CD4-positive, alpha-beta T cell treated with Interleukin-17A for 4 hours (primary cell): ENCODE data around the gene GRB10.
A peak's percentile ranks its signal among the peaks of the same experiment; 100 is the strongest.
"Not testable (repeated sequence)": the region's sequence is repeated elsewhere in the genome, so short reads cannot be mapped to it uniquely, and the experiment has no call there.

Experiments
- DNase-seq: peaks from one replicate; pipeline ENCODE4 v3.0.0-alpha.2; 2020; ENCODE audit warnings: mixed read lengths

GRB10 gene

DNA sequence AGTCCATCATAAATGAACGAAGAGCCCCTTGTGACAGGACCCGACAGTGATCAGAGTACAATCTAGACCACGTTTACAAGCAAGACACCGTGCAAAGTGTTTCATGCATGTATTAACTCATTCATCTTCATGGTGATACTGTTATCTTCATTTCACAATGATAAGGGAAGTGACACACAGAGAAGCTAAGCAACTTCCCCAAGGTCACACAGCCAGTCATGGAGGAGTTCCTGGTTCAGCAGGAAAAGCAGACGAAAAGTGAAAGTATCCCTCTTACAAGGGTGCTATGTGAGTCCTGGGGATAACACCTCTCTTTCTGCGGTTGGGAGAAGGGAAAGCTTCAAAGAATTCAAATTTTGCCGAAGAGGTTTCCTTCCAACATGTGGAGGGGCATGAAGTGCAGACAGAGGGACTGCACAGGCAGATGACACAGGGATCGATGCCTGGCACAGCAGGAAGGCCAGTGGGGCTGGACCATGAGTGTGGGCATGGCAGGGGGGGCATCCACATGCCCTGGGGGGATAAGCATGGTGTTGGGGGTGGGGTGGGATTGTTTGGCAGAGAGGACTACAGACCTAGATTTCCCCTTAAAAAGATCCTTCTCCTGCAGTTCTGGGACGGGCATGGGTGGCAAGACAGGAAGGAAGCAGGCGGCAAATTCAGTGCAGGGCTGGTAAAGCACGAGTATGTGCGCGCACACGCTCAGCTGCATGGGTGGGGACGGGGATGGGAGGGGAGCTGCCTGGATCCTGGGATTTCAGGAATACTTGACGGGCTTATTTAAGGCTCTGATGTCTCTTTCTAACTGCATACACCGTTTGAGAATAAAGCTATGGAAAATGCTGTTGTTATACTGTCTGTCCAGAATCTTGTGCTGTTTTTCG lies 184.0 kb downstream of the GRB10 start:
- DNase-seq, result no peak

DNA sequence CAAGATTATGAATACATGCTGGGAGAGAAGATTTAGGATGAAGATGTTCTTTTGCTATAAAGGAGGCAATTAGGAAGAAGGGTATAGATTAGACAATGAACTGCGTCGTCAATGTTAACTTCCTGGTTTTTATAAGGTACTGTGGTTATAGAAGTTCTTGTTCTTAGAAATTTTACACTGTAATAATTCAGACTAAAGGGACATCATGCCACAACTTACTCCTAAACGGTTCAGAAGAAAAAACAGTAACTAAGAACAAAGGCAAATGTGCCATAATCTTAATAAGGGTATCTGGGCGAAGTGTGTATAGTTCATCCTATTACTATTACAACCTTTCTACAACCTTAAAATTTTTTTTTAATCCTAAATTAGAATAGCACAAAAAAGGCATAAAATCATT lies 186.2 kb downstream of the GRB10 start:
- DNase-seq, result no peak

DNA sequence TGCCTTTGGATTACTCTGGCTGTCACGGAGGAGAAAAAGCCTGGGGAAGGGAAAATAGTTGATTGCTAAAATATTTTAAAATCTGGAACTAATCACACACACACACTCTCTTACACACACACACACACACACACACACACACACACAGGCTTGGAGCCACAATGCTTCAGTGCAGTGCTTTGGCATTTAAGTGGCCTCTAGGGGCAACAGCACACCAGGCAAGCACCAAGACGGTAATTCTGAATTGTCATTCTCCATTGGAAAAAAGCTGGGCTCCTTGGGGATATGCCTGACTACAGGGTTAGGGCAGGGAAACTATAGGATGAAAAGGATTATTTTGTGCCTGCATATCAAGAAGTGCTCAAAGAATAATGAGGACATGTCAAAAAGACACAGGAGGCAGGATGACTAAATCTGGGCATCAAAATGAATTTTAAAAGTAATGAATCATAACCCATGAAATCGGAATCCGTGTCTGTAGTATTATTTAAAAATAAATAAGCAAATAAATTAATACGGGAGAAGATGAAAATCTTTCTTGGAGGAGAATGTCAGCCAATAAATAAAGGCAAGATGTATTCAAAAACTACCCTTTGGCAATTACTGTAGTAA lies 187.1 kb downstream of the GRB10 start:
- DNase-seq, result peak; percentile 30

DNA sequence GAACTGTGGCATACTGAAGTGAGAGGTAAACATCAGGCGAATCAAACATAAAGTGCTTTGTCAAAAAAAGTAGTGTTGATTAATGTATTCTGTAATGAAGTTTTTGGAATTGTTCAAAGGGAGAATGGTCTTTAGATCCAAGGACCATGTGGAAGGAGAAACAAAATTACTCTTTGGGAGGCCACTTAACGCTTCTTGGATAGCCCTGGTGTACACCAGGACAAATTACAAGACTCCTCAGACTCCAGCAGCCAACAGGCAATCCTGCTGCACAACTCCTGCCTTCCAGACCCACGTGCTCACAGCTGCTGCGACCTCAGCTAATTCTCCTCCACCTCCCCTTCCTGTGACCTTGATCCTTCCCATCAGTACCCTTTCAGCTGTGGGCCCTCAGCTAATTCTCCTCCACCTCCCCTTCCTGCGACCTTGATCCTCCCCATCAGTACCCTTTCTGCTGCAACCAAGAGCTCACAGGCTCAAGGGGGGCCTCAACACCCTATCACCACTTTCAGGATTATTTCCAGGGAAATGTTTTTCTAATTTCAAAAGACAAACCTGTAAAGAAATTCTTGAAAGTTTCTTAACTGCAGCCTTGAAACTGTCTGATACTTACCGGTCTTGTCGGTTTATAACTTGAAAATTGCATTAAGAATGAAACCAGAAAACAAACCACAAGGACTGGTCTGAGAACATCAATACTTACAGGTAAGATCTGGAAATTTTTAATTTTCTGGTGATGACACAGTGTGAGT lies 187.8 kb downstream of the GRB10 start:
- DNase-seq, result no peak

DNA sequence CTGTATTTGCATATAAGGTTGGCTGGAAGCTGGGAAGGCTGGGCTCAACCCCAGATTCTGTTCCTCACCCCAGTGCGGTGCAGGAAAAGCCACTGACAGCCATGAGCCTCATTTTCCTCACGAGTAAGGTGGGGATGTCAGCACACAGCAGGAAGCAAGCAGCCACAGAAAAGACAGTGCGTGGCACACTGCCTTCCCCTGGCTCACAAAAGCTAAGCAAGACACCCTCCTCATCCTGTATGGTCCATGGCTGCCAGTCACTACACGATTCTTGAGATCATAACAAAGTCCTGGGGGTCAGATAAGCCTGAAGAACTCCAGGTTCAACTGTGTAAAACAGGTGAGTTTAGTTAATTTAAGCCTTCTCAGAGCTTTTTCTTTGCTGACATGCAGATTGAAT lies 188.6 kb downstream of the GRB10 start:
- peak; percentile 8 for DNase-seq

DNA sequence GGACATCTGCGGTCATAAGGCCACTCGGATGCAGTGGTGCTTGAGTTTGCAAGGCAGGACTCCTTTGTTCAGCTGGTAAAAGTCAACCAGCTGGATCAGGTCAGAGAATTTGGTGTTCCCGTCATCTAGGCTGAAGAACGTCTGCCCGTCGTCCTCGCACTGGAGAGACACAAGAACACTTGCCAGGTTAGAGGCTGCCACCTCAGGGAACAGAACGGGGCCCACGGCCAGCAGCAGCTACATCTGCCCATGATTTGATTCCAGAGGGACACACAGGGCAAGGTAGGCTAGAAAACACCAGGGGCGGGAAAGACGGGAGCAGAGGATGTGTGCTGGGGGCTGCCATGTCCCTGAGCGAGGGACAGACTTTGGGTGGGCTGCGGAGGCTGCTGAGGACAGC lies 189.8 kb downstream of the GRB10 start:
- DNase-seq, result no peak

DNA sequence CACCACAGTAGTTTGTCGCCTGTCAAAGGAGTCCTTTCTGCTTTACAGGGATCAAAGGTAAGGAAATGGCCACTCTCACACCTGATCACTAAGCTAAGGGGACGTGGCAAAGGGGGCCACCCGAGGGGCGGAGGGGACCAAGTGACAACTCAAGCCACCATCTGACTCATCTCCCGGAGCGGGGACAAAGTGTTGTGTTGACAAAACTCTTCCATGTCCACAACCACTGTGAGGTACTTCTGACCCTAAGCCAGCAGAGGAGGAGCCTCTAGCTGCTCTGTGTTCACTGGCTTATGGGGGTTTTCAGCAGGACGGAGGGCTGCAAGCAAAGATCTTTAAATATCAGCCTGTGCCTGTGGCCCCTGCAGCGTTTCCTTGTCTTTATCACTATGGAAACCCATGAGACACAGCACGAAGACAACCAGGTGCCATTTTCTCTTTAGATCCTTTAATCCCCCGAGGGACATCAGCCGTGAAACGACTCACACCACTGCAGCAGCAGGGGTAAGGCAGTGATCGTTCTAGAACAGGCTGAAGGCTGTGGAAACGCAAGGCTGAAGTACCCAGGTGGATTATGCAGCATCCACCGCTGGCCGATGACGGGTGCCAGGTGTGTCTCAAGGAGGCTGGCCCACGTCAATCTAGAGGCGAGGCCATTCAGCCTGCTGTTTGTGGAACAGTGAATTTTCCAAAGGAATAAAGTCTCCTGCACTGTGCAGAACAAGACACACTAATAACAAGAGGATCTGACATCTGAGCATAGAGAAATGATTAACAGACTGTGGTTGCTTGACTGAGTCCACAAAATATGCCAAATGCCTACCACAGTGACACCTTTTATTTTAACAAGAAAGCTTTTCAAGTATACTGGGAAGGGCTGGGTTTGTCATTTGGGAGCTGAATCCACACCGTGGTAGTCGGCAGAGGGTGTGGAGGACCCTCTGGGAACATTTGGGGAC lies 190.9 kb downstream of the GRB10 start:
- no peak for DNase-seq

DNA sequence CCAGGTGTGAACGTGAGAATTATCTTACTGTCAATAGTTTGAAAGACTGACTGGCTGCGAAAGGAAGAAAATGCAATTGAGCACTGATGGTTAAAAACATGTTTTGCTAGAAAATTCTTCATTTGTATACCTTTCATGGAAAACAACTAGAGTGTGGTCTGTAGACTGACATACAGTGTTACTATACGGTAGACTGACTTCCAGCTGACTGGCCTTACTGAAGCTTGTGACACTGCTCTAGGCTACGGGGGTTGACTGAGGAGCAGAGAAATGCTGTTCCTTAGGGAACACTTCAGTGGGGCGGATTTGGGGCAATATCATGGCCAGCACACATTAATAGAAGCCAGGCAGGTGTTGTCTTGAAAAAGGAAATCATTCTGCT lies 191.6 kb downstream of the GRB10 start:
- no peak for DNase-seq

DNA sequence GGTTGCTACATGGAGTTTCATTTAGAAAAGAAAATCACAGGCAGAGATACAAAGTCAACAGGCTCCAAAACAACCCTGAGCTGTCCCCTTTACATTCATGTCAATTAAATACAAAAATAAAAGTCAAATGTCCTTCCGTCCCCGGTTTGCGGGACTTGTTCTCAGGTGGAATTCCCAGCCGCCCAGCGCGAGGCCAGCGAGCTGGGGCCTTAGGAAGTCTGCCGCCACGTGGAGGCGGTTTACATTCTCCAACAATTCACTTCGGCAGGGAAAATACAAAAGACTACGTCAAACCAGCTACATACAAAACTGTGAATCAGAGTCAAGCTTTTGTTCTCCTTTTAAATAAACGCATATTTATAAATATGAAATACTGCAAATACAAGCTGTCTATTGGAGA lies 192.2 kb downstream of the GRB10 start:
- no peak for DNase-seq

DNA sequence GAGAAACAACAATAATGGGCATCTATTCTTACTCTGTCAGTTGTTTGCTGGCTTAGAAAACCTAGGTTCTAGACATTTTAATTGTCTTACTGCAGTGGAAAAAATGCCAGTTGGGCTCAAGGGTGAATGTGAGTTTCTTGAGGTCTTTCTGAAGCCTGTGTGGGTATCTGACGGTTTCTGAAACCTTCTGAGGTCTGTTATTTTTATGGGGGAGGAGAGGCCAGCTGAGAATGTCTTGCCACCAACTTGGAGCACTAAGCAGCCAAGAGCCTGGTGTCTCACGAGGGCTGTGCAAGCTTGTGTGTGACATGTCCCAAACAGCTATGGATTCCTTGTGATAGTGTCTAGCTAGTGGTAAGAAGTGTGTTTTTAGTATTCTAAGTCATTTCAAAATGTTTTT lies 193.3 kb downstream of the GRB10 start:
- DNase-seq, result no peak

DNA sequence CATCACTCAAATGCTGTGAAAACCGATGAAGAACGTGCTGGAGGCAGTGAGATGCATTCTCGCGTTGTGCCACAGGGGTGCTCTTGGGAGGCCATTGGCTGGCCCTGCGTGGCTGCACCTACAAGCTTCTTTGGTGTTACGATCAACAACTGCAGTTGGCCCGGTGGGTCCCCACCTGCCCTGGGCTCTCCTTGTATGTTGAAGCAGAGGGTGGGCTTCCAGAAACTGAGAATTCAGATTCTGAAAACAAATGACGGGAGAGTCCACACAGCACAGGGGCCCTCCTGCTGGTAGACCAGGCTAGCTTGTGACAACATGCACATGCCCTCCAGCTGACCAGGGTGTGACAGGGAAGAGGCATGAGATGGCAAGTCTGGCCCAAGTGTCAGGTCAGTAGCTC lies 193.8 kb downstream of the GRB10 start:
- no peak for DNase-seq

DNA sequence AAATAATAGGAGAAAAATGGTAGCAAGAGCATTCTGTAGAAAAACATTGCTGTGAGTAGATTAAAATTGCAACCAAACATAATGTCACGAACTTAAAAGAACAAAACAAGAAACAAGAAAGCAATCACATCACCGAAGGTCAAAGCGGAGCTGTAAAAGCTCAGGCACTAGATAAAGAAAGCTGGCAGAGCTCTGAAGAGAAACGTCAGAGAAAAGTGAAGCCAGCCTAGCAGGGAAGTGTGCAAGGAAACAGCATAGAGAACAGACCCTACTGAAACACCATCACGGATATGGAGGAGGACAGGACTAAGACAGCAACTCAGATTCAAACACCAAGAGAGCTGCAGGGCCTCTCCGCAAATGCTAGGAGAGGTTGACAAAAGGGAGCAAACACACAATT lies 195.0 kb downstream of the GRB10 start:
- no peak for DNase-seq

DNA sequence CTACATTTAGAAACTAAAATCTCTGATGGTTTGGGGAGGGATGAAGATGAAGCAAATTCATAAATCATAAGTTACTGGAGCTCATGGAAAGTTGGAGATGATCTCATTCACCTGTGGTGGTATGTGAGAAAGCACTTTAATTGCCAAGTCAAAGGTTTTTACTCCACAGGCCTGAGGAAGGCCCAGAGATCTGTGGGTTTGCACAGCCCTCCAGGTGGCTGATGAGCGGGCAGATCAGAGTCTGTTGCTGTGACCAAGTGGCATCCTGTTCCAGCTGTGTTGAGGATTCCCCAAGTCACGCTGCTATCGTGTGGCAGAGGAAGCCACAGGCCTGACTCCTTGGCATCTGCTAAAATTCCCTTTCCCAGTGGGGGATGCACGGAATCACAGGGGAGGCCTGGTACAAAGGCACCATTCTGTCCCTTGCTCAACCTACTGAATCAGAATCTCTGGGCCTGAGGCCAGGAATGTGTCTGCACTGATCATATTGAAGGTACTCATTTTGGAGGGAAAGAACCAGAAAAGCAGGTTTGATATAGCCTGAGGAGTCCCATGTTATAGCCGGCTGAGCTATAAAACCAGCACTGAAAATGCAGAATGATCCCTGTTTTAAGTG lies 197.8 kb downstream of the GRB10 start:
- no peak for DNase-seq

DNA sequence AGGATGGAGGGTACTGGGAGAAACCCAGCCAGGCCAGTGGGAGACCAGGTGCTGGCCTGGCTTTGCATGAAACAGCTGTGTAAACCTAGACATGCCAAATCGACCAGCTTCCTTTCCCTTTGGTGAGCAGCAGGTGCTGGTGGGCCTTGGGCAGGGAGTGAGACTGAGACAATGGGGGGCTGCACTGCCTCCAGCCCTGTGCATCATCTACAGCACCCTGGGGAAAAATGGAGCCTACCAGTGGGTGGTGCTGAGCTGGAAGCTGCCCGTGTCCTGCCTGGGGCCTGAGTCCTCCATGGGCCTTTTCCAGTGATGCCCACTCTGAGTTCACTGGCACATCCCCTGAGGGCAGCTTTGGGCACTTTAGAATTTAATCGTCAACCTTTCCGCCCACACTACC lies 198.3 kb downstream of the GRB10 start:
- DNase-seq, result no peak

DNA sequence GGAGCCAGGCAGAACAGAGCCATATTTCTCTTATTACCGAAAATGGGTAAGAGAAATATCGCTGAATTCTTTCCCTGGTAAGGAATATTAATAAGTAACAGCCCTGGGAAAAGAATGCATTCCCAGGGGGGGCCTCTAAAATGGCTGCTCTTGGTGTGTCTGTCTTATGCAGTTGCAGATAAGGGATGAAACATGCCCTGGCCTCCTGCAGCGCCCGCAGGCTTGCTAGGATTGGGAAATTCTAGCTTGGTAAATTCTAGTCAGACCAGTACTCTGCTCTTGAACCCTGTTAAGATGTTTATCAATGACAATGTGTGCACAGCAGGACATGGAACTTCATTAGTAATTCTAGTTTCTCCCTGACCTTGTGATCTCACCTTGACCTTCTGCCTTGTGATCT lies 199.4 kb downstream of the GRB10 start:
- not testable (repeated sequence) for DNase-seq

DNA sequence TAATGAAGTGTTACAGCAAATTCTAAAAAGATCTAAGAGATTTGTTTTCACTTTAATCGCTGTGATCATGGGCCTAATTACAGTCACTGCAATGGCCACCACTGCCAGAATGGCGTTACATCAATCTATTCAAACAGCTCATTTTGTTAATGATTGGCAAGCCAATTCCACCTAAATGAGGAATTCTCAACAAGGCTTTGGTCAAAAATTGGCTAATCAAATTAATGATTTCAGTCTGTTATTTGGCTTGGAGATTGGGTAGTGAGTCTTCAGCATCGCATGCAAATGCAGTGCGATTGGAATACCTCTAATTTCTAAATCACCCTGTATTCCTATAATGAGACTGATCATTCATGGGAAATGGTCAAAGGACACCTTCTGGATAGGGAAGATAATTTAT lies 200.4 kb downstream of the GRB10 start:
- not testable (repeated sequence) for DNase-seq

DNA sequence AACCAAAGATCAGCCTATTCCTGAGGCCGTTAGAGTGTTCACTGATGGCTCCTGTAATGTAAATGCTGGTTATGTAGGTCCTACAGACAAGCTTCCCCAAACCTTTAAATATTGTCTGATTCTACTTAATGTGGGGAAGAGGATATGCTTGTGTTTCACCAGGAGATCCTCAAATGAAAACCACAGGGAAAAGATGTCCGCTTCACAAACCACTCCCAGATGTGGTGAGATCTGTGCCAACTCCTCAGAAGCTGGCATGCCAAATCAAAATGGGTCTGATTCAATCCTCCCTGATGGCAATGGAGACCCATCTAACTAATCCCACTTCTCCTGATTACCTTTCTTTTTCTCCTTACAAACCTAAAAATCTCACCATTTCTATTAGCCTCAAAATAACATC lies 202.0 kb downstream of the GRB10 start:
- not testable (repeated sequence) for DNase-seq

DNA sequence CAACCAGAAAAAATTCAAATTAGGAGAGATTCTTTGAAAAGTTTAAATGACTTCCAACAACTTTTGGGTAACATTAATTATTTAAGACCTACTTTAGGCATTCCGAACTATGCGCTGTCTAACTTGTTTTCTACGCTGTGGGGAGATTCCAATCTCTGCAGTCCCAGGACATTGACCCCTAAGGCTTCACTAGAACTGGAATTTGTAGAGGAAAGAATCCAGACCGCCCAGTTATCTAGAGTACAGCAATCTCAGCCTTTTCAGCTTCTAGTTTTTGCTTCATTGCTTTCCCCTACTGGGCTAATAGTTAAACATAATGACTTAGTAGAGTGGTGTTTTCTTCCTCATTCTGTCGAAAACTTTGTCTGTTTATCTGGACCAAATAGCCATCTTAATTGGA lies 202.6 kb downstream of the GRB10 start:
- DNase-seq, result no peak

DNA sequence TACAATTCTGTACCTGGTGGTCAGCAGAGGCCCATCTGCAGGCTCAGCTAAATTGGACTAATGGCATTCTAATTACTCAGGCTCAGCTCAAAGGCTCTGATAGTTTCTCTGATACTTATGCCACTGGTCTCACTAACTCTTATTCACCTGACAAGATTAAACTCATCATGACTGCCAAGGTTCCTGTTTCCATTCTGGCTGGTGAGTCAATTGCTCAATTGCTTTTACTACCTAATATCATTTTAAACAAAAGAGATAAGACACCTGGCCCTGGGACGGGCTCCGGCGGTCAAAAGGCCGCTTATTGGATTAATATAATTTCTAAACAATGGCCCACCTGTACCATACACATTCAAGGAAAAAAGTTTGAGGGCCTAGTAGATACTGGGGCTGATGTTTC lies 204.6 kb downstream of the GRB10 start:
- not testable (repeated sequence) for DNase-seq

DNA sequence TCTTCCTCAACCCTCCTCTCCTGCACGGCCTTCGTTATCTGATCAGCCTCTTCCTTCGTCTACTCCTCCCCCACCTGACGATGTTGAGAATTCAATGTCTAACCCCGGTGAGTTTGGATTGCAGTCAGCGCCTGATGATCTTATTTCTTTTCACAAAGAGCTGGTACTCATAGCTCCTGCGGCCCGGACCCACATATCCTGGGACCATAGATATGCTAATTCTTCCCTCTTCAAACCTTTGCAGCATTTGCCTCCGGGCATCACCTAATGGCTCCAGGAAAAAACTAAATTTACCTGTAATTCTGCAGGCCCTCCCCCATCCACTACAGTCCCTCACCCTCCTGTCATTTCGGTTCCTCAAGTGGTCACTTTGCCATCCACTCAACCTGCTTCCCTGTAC lies 205.1 kb downstream of the GRB10 start:
- DNase-seq, result no peak

DNA sequence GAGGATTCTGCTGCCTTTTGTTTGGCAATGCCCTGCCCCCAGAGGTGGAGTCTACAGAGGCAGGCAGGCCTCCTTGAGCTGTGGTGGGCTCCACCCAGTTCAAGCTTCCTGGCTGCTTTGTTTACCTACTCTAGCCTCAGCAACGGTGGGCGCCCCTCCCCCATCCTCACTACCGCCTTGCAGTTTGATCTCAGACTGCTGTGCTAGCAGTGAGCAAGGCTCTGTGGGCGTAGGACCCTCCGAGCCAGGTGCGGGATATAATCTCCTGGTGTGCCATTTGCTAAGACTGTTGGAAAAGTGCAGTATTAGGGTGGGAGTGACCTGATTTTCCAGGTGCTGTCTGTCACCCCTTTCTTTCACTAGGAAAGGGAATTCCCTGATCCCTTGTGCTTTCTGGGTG lies 206.3 kb downstream of the GRB10 start:
- not testable (repeated sequence) for DNase-seq

DNA sequence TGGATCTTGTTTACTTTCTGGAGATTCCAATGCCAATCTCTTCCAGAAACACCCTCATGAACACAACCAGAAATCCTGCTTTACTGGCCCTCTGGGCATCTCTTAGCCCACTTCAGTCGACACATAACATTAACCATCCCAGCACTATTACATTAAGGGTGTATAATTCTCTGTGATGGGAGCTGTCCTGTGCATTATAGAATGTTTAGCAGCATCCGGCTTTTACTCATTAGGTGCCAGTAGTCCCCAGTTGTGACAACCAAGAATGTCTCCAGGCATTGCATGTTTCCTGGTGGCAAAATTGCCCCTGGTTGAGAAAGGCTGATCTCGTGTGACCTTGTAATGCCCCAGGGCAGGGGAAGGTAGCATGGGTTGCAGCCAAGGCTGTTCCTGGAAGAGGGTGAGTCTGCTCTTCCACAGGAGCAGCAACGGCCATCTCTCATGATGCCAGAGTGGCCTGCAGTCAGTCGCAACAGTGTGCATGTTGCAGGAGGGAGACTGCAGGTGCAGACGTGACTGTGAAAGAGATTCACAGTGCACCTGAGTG lies 214.9 kb downstream of the GRB10 start:
- DNase-seq, result no peak
